Measurements from ENCODE around the gene SGPP2.

DNA sequence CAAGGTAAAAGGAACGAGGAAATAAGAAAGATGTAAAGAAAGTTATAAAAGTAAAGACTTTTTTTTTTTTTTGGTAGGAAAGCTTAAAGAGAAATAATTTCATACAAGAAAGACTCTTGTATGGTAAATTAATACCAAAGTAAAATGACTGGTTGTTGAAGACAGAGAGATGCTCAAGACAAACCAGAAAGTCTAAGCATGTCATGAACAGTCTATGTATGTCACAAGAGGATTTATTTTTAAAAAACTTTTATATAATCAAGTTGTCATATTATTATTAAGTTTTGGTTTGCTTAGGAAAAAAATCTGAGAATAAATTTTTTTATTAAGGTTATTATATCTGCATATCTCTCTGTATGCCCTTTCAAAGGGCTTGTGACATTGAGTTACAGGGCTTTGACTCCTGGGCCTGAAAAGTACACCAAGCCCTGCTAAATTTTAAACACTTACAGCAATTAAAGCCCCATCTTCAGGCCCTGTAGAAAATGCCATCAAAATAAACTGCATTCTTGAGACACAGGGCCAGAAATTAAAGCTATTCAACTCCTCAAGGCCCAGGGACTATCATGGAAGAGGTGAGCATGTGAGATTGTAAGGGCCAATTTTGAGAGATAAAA is 10.9 kb upstream of the SGPP2 start:
- TF ChIP-seq, protein P1, sequence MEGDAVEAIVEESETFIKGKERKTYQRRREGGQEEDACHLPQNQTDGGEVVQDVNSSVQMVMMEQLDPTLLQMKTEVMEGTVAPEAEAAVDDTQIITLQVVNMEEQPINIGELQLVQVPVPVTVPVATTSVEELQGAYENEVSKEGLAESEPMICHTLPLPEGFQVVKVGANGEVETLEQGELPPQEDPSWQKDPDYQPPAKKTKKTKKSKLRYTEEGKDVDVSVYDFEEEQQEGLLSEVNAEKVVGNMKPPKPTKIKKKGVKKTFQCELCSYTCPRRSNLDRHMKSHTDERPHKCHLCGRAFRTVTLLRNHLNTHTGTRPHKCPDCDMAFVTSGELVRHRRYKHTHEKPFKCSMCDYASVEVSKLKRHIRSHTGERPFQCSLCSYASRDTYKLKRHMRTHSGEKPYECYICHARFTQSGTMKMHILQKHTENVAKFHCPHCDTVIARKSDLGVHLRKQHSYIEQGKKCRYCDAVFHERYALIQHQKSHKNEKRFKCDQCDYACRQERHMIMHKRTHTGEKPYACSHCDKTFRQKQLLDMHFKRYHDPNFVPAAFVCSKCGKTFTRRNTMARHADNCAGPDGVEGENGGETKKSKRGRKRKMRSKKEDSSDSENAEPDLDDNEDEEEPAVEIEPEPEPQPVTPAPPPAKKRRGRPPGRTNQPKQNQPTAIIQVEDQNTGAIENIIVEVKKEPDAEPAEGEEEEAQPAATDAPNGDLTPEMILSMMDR (IDR thresholded peaks at IDR 0.05), result no peak
- TF ChIP-seq POLR2AphosphoS5 (IDR thresholded peaks at IDR 0.05) (no peak), POLR2A (IDR thresholded peaks at IDR 0.05) (no peak)
